Measurements from ENCODE around the gene FERMT1.

DNA sequence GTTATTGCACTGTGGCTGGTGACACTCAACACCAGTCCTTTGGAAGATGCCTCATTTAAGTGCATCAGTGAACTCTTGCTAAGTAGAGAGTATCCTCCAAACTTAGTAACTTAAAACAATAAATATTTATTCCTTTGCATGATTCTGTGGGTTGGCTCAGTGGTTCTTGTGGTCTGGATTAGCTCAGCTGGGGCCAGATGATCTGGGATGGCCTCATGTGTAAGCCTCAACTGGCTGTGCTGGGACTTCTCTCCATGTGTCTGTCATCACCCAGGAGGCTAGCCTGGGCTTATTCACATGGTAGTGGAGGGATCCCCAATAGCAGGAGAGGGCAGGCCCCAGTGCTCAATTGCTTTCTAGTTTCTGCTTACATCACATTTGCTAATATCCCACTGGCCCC is 77.3 kb downstream of the FERMT1 start:
- no peak for TF ChIP-seq GATA3 (IDR thresholded peaks at IDR 0.05; ENCODE audit: low read depth, low read length)
- no peak for TF ChIP-seq GATA2 (IDR thresholded peaks at IDR 0.05; ENCODE audit: low read depth, low read length)
